ENCODE measurements around the gene GTPBP6.

GTPBP6 gene

GRCh38 chrX:314781-315595 lies 3.6 kb downstream of the GTPBP6 start:
- no peak for DNase-seq

GRCh38 chrX:314049-314448 lies 4.5 kb downstream of the GTPBP6 start:
- no peak for DNase-seq

GRCh38 chrX:313546-313945 lies 5.0 kb downstream of the GTPBP6 start:
- DNase-seq: no peak

- DNase-seq: no peak
Observed at GRCh38 chrX:312621-313331, 5.8 kb downstream of the GTPBP6 start.

- DNase-seq: no peak
Observed at GRCh38 chrX:311156-312129, 7.2 kb downstream of the GTPBP6 start.

- DNase-seq: no peak
Observed at GRCh38 chrX:310621-311155, 7.9 kb downstream of the GTPBP6 start.

- no peak for DNase-seq
Observed at GRCh38 chrX:308821-309520, 9.6 kb downstream of the GTPBP6 start.

GRCh38 chrX:307261-308111 lies 11.1 kb downstream of the GTPBP6 start:
- DNase-seq: no peak

- DNase-seq: peak; percentile 51
Observed at GRCh38 chrX:306614-307251, 11.9 kb downstream of the GTPBP6 start.

GRCh38 chrX:305781-306613 lies 12.6 kb downstream of the GTPBP6 start:
- DNase-seq: peak; percentile 68

GRCh38 chrX:302975-303374 lies 15.6 kb downstream of the GTPBP6 start:
- DNase-seq: no peak

GRCh38 chrX:300334-300733 lies 18.3 kb downstream of the GTPBP6 start:
- no peak for DNase-seq

GRCh38 chrX:298993-299392 lies 19.6 kb downstream of the GTPBP6 start:
- DNase-seq: no peak

- DNase-seq: no peak
Observed at GRCh38 chrX:295136-295535, 23.5 kb downstream of the GTPBP6 start.

GRCh38 chrX:292900-293897 lies 25.4 kb downstream of the GTPBP6 start:
- no peak for DNase-seq

GRCh38 chrX:291411-291901 lies 27.1 kb downstream of the GTPBP6 start:
- DNase-seq: no peak

- DNase-seq: no peak
Observed at GRCh38 chrX:290476-291166, 28.0 kb downstream of the GTPBP6 start.

- DNase-seq: no peak
Observed at GRCh38 chrX:288561-288991, 30.0 kb downstream of the GTPBP6 start.
